GM13977 (cell line): Measurements from ENCODE around the gene KCNN4.

Source experiments
- DNase-seq: peaks from one replicate; pipeline ENCODE4 v3.0.0; 2012; ENCODE audit warnings: low spot score
- CTCF ChIP-seq: IDR thresholded peaks from 2 replicates; pipeline ENCODE4 v1.5.1; 2012; ENCODE audit warnings: mild to moderate bottlenecking, control low read depth; ENCODE audit not compliant: insufficient read depth; ENCODE audit errors: extremely low read depth, missing control alignments
- in situ Hi-C: fragments of 300-500 bp; cut with MboI; formaldehyde crosslinking; loops from one replicate; pipeline ENCODE4 v1.12.0; 2022; ENCODE audit warnings: low sequenced_read_pairs, low pct_unique_long_range_greater_than_20kb, mixed read lengths, inconsistent platforms; ENCODE audit not compliant: unreplicated experiment

The KCNN4 gene

GRCh38 chr19:43731346-43731745 is 49.4 kb downstream of the KCNN4 start:
- in situ Hi-C loops = no loop called here
- no peak for DNase-seq
- no peak for TF ChIP-seq CTCF

- TF ChIP-seq CTCF = no peak
- in situ Hi-C loops = no loop called here
- no peak for DNase-seq
Observed at GRCh38 chr19:43729919-43730318, 50.9 kb downstream of the KCNN4 start.

- no peak for TF ChIP-seq CTCF
- in situ Hi-C loops = no loop called here
- DNase-seq = no peak
Observed at GRCh38 chr19:43727593-43727853, 53.2 kb downstream of the KCNN4 start.

DNA sequence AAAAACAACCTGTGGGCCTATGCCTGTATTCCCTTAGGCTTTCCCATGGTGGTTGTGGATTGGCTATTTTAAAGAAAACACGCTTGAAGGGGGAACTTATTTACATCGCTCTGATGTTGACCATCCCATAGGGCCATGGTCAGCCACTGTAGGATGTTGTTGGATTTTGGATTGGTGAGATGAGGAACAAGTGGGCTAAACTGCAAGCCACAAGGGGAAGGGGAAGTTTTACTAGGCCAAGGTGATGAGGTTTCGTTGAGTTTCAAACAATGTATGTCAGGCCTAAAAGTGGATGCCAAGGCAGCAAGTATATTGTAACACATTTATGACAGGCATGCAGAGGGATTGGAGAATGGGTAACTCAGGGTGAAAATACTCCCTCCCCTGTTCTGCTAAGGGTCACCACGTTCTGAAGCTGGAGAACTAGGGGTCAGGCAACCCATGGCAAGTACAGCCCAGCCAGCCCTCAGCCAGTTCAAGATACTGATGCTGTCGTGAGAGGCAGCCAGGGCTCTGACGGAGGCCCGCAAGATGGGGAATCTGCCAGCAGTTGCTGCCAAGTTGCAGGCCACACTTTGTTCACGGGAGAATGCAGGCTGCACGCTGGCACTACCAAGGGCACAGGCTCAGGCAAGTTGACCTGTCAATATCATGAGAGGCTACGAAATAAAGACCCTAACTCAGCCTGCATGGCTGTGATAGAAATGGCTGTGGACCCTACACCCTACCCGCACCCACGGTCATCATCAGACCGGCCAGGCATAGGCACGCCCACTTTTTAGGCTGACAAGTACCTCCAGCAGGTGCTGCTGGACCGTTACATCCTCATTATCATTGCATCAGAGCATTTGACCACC is 53.8 kb downstream of the KCNN4 start:
- DNase-seq = no peak
- in situ Hi-C loops = no loop called here
- TF ChIP-seq CTCF = no peak

GRCh38 chr19:43725468-43725867 is 55.3 kb downstream of the KCNN4 start:
- DNase-seq = peak; percentile 61
- in situ Hi-C loops = no loop called here
- no peak for TF ChIP-seq CTCF

DNA sequence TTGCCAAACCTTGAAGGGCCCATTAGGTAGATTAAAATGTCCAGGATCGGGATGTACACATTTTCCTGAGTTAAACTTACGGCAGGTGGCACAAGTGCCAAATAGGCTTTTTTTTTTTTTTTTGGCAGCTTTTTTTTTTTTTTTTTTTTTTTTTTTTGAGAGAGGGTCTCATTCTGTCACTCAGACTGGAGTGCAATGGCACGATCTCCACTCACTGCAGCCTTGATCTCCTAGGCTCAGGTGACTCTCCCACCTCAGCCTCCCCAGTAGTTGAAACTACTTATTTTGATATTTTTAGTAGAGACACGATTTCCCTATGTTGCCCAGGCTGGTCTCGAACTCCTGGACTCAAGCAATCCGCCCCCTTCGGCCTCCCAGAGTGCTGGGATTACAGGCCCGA is 55.9 kb downstream of the KCNN4 start:
- in situ Hi-C loops = no loop called here
- DNase-seq = no peak
- no peak for TF ChIP-seq CTCF
